ENCODE measurements around the gene TKT. TPM values are rescaled to one million over a fixed set of nuclear protein-coding genes. Genes with fewer than 3 reads are reported as not detected.

The TKT gene
- total RNA-seq, 1 donor = 511 TPM

- Histone ChIP-seq H3K9me3 (ENCODE audit: low read depth, low read length) (no peaks in the 10 kb centered on the region), H3K4me1 (ENCODE audit: insufficient read depth, low read length) (peaks cover 26% of the 10 kb centered on the region), H3K27me3 (ENCODE audit: insufficient read depth, low read length) (no peaks in the 10 kb centered on the region), H3K4me3 (ENCODE audit: low read length) (no peak overlapping the region)
These were observed 62.2 kb downstream of the TKT start for GRCh38 chr3:53193466-53194209.

- H3K27me3 ChIP-seq (ENCODE audit: insufficient read depth, low read length) = no peaks in the 10 kb centered on the region
- H3K4me1 ChIP-seq (ENCODE audit: insufficient read depth, low read length) = peaks cover 26% of the 10 kb centered on the region
- H3K9me3 ChIP-seq (ENCODE audit: low read depth, low read length) = no peaks in the 10 kb centered on the region
- H3K4me3 ChIP-seq (ENCODE audit: low read length) = no peak overlapping the region
These were observed 63.2 kb downstream of the TKT start for GRCh38 chr3:53192608-53193007.

GRCh38 chr3:53191836-53192480 lies 63.9 kb downstream of the TKT start:
- H3K4me3 ChIP-seq (ENCODE audit: low read length) = no peak overlapping the region
- peaks cover 24% of the 10 kb centered on the region for H3K4me1 ChIP-seq (ENCODE audit: insufficient read depth, low read length)
- H3K9me3 ChIP-seq (ENCODE audit: low read depth, low read length) = no peaks in the 10 kb centered on the region
- H3K27me3 ChIP-seq (ENCODE audit: insufficient read depth, low read length) = no peaks in the 10 kb centered on the region

GRCh38 chr3:53190659-53191058 lies 65.2 kb downstream of the TKT start:
- Histone ChIP-seq H3K4me3 (ENCODE audit: low read length) (no peak overlapping the region), H3K9me3 (ENCODE audit: low read depth, low read length) (no peaks in the 10 kb centered on the region), H3K27me3 (ENCODE audit: insufficient read depth, low read length) (no peaks in the 10 kb centered on the region), H3K4me1 (ENCODE audit: insufficient read depth, low read length) (peaks cover 11% of the 10 kb centered on the region)

GRCh38 chr3:53189276-53189675 lies 66.5 kb downstream of the TKT start:
- H3K4me1 ChIP-seq (ENCODE audit: insufficient read depth, low read length) = peaks cover 9% of the 10 kb centered on the region
- no peaks in the 10 kb centered on the region for H3K27me3 ChIP-seq (ENCODE audit: insufficient read depth, low read length)
- H3K9me3 ChIP-seq (ENCODE audit: low read depth, low read length) = no peaks in the 10 kb centered on the region
- H3K4me3 ChIP-seq (ENCODE audit: low read length) = no peak overlapping the region

- H3K27me3 ChIP-seq (ENCODE audit: insufficient read depth, low read length) = no peaks in the 10 kb centered on the region
- H3K4me1 ChIP-seq (ENCODE audit: insufficient read depth, low read length) = peaks cover 9% of the 10 kb centered on the region
- H3K4me3 ChIP-seq (ENCODE audit: low read length) = no peak overlapping the region
- no peaks in the 10 kb centered on the region for H3K9me3 ChIP-seq (ENCODE audit: low read depth, low read length)
These were observed 67.1 kb downstream of the TKT start for GRCh38 chr3:53188720-53189119.

GRCh38 chr3:53188136-53188685 lies 67.6 kb downstream of the TKT start:
- H3K27me3 ChIP-seq (ENCODE audit: insufficient read depth, low read length) = no peaks in the 10 kb centered on the region
- no peak overlapping the region for H3K4me3 ChIP-seq (ENCODE audit: low read length)
- H3K9me3 ChIP-seq (ENCODE audit: low read depth, low read length) = no peaks in the 10 kb centered on the region
- H3K4me1 ChIP-seq (ENCODE audit: insufficient read depth, low read length) = peaks cover 9% of the 10 kb centered on the region

GRCh38 chr3:53187430-53187829 lies 68.4 kb downstream of the TKT start:
- Histone ChIP-seq H3K4me3 (ENCODE audit: low read length) (no peak overlapping the region), H3K4me1 (ENCODE audit: insufficient read depth, low read length) (peaks cover 4% of the 10 kb centered on the region), H3K27me3 (ENCODE audit: insufficient read depth, low read length) (no peaks in the 10 kb centered on the region), H3K9me3 (ENCODE audit: low read depth, low read length) (no peaks in the 10 kb centered on the region)

- Histone ChIP-seq H3K27me3 (ENCODE audit: insufficient read depth, low read length) (no peaks in the 10 kb centered on the region), H3K4me3 (ENCODE audit: low read length) (no peak overlapping the region), H3K4me1 (ENCODE audit: insufficient read depth, low read length) (no peaks in the 10 kb centered on the region), H3K9me3 (ENCODE audit: low read depth, low read length) (no peaks in the 10 kb centered on the region)
These were observed 69.1 kb downstream of the TKT start for GRCh38 chr3:53186726-53187125.

- H3K4me1 ChIP-seq (ENCODE audit: insufficient read depth, low read length) = peaks cover 4% of the 10 kb centered on the region
- H3K4me3 ChIP-seq (ENCODE audit: low read length) = no peak overlapping the region
- H3K9me3 ChIP-seq (ENCODE audit: low read depth, low read length) = no peaks in the 10 kb centered on the region
- no peaks in the 10 kb centered on the region for H3K27me3 ChIP-seq (ENCODE audit: insufficient read depth, low read length)
These were observed 69.9 kb downstream of the TKT start for GRCh38 chr3:53185761-53186465.

- Histone ChIP-seq H3K9me3 (ENCODE audit: low read depth, low read length) (no peaks in the 10 kb centered on the region), H3K4me3 (ENCODE audit: low read length) (no peak overlapping the region), H3K4me1 (ENCODE audit: insufficient read depth, low read length) (peaks cover 16% of the 10 kb centered on the region), H3K27me3 (ENCODE audit: insufficient read depth, low read length) (no peaks in the 10 kb centered on the region)
These were observed 71.1 kb downstream of the TKT start for GRCh38 chr3:53184701-53185100.

- Histone ChIP-seq H3K9me3 (ENCODE audit: low read depth, low read length) (no peaks in the 10 kb centered on the region), H3K27me3 (ENCODE audit: insufficient read depth, low read length) (no peaks in the 10 kb centered on the region), H3K4me3 (ENCODE audit: low read length) (no peak overlapping the region), H3K4me1 (ENCODE audit: insufficient read depth, low read length) (peaks cover 28% of the 10 kb centered on the region)
These were observed 72.3 kb downstream of the TKT start for GRCh38 chr3:53183514-53183913.

GRCh38 chr3:53182764-53183355 lies 73.0 kb downstream of the TKT start:
- Histone ChIP-seq H3K27me3 (ENCODE audit: insufficient read depth, low read length) (no peaks in the 10 kb centered on the region), H3K9me3 (ENCODE audit: low read depth, low read length) (no peaks in the 10 kb centered on the region), H3K4me3 (ENCODE audit: low read length) (no peak overlapping the region), H3K4me1 (ENCODE audit: insufficient read depth, low read length) (peaks cover 33% of the 10 kb centered on the region)

- Histone ChIP-seq H3K4me1 (ENCODE audit: insufficient read depth, low read length) (peaks cover 41% of the 10 kb centered on the region), H3K9me3 (ENCODE audit: low read depth, low read length) (no peaks in the 10 kb centered on the region), H3K4me3 (ENCODE audit: low read length) (no peak overlapping the region), H3K27me3 (ENCODE audit: insufficient read depth, low read length) (no peaks in the 10 kb centered on the region)
These were observed 74.3 kb downstream of the TKT start for GRCh38 chr3:53181528-53181927.

- H3K4me3 ChIP-seq (ENCODE audit: low read length) = no peak overlapping the region
- H3K4me1 ChIP-seq (ENCODE audit: insufficient read depth, low read length) = peaks cover 45% of the 10 kb centered on the region
- no peaks in the 10 kb centered on the region for H3K27me3 ChIP-seq (ENCODE audit: insufficient read depth, low read length)
- H3K9me3 ChIP-seq (ENCODE audit: low read depth, low read length) = no peaks in the 10 kb centered on the region
These were observed 74.8 kb downstream of the TKT start for GRCh38 chr3:53181024-53181371.

All from mononuclear cell (primary cell).